K562 (cell line): Measurements from ENCODE around the gene TENM4. TPM values are rescaled to one million over a fixed set of nuclear protein-coding genes. Genes with fewer than 3 reads are reported as not detected.

Source experiments
- ATAC-seq: fragments of 200-7000 bp; cut with Tn5 transposase; 3 replicates; pipeline ENCODE4 v1.9.1; 2020; ENCODE audit warnings: moderate library complexity
- BruUV-seq: library from RNA; stranded (reverse); fragments of 400-500 nt; replicated peaks from 2 replicates; lab custom pipeline; 2021; lab: Mats Ljungman, UMichigan
- CTCF ChIA-PET: fragments of 300-600 bp; formaldehyde crosslinking; extraction: SDS; loops from one replicate; lab custom pipeline; 2021; ENCODE audit warnings: low intra/inter-chr PET ratio; lab: Yijun Ruan, JAX
- POLR2A ChIA-PET: fragments of 300-600, 350-650 bp; sonication (Branson Sonifier 250); formaldehyde crosslinking; extraction: SDS; loops from one replicate; lab custom pipeline; 2021; ENCODE audit warnings: antibody characterized with exemption, inconsistent platforms; lab: Yijun Ruan, JAX
- DNase-seq, 4 experiments: peaks; one replicate each; pipeline versions ENCODE4 v3.0.0 to v3.0.0-alpha.2; 2011 to 2018; ENCODE audit warnings: low spot score in 3 of 4, mixed read lengths in 3 of 4; ENCODE audit errors: extremely low read depth in 1 of 4
- FAIRE-seq: peaks from 2 replicates; lab custom pipeline; 2011; peaks lifted over from hg19 to GRCh38; lab: Jason Lieb, UNC
- H2AFZ ChIP-seq: 2 replicates; pipeline ENCODE4 v1.6.0; 2011; ENCODE audit warnings: low read depth, low read length, control low read depth, inconsistent platforms
- H3K27ac ChIP-seq: fragments of 200-600 bp; 3 replicates; pipeline ENCODE4 v1.8.0; 2011; ENCODE audit warnings: low read depth, mild to moderate bottlenecking, control low read depth, inconsistent platforms, low read length, moderate library complexity, mixed read lengths; ENCODE audit errors: extremely low read depth
- H3K27me3 ChIP-seq, 2 experiments: fragments of 300-600 bp in 1 of 2; 2 replicates in 1 of 2; 3 replicates in 1 of 2; pipeline versions ENCODE4 v1.6.0 to v1.8.0; 2011; ENCODE audit warnings: inconsistent platforms in 2 of 2, low read length in 2 of 2, mild to moderate bottlenecking in 1 of 2, mixed read lengths in 1 of 2, moderate library complexity in 1 of 2; ENCODE audit not compliant: control insufficient read depth in 2 of 2, insufficient read depth in 2 of 2
- H3K36me3 ChIP-seq: fragments of 300-600 bp; 3 replicates; pipeline ENCODE4 v1.8.0; 2011; ENCODE audit warnings: mild to moderate bottlenecking, low read length, inconsistent platforms; ENCODE audit not compliant: control insufficient read depth, insufficient read depth
- H3K4me1 ChIP-seq, 2 experiments: fragments of 200-600 bp in 1 of 2; replicated peaks in 1 of 2; 2 replicates in 1 of 2; 3 replicates in 1 of 2; pipeline versions ENCODE4 v1.5.1 to v1.8.0; 2011; ENCODE audit warnings: inconsistent platforms in 2 of 2, low read length in 2 of 2, mild to moderate bottlenecking in 1 of 2, mixed read lengths in 1 of 2, moderate library complexity in 1 of 2; ENCODE audit not compliant: control insufficient read depth in 2 of 2, insufficient read depth in 2 of 2
- H3K4me2 ChIP-seq: 2 replicates; pipeline ENCODE4 v1.6.1; 2011; ENCODE audit warnings: low read length, control low read depth, inconsistent platforms, mixed read lengths; ENCODE audit not compliant: insufficient read depth
- H3K4me3 ChIP-seq: fragments of 200-600 bp; sonication (generic), shearing (Covaris generic); 2 replicates; pipeline ENCODE4 v1.5.1; 2016; ENCODE audit warnings: control low read depth, inconsistent platforms
- H3K79me2 ChIP-seq: fragments of 200-600 bp; 3 replicates; pipeline ENCODE4 v1.8.0; 2011; ENCODE audit warnings: low read length, inconsistent platforms; ENCODE audit not compliant: control insufficient read depth, insufficient read depth
- H3K9ac ChIP-seq, 2 experiments: 2 replicates each; pipeline versions ENCODE4 v1.6.0 to v1.6.1; 2011; ENCODE audit warnings: low read depth in 2 of 2, low read length in 2 of 2, control low read depth in 1 of 2, inconsistent platforms in 1 of 2, mild to moderate bottlenecking in 1 of 2, mixed read lengths in 1 of 2; ENCODE audit not compliant: insufficient read depth in 1 of 2
- H3K9me1 ChIP-seq: one replicate; pipeline ENCODE4 v1.6.0; 2011; ENCODE audit warnings: inconsistent platforms, mild to moderate bottlenecking, low read length, moderate library complexity; ENCODE audit not compliant: control insufficient read depth, insufficient read depth
- H3K9me3 ChIP-seq: replicated peaks from 2 replicates; pipeline ENCODE4 v1.5.1; 2011; ENCODE audit warnings: low read depth, low read length, inconsistent platforms; ENCODE audit not compliant: control insufficient read depth, insufficient read depth
- H4K20me1 ChIP-seq: replicated peaks from 2 replicates; pipeline ENCODE4 v1.6.1; 2011; ENCODE audit warnings: low read length, inconsistent platforms, mixed read lengths; ENCODE audit not compliant: control insufficient read depth, insufficient read depth
- BRF2 ChIP-seq: IDR thresholded peaks from 3 replicates; pipeline ENCODE4 v1.6.1; 2011; ENCODE audit warnings: borderline replicate concordance, mild to moderate bottlenecking; ENCODE audit not compliant: insufficient read length, insufficient read depth
- CBX8 ChIP-seq: fragments of 200-600 bp; sonication (generic); IDR thresholded peaks from 2 replicates; pipeline ENCODE4 v1.6.1; 2012; ENCODE audit warnings: borderline replicate concordance, mixed run types, low read depth, mild to moderate bottlenecking, moderate library complexity, mixed read lengths, low read length, control low read depth, inconsistent platforms; ENCODE audit not compliant: poor library complexity, severe bottlenecking; ENCODE audit errors: extremely low read depth
- CEBPG ChIP-seq, 3 experiments: fragments of 200-800 bp in 1 of 3; sonication (Bioruptor generic) in 1 of 3; sonication (generic) in 1 of 3; formaldehyde crosslinking in 1 of 3; IDR thresholded peaks in 2 of 3; conservative IDR thresholded peaks in 1 of 3; 2 replicates each; pipeline versions ENCODE4 v1.6.1 to v1.8.0; 2016 to 2022; ENCODE audit warnings: missing compliant biosample characterization in 2 of 3, missing genetic modification characterization in 2 of 3, mild to moderate bottlenecking in 1 of 3, missing genetic modification reagents in 1 of 3
- CHD2 ChIP-seq: IDR thresholded peaks from 2 replicates; pipeline ENCODE4 v1.6.1; 2011; ENCODE audit warnings: low read depth, low read length
- HBP1 ChIP-seq: fragments of 450-650 bp; formaldehyde crosslinking; IDR thresholded peaks from 2 replicates; pipeline ENCODE4 v1.4.0; 2022; ENCODE audit warnings: missing genetic modification characterization
- KLF10 ChIP-seq: fragments of 250-450 bp; sonication (Bioruptor Pico); IDR thresholded peaks from 2 replicates; pipeline ENCODE4 v1.6.1; 2021; ENCODE audit warnings: matching md5 sums
- MYBL2 ChIP-seq, 2 experiments: fragments of 450-650 bp in 1 of 2; sonication (generic) in 1 of 2; formaldehyde crosslinking in 1 of 2; IDR thresholded peaks; 2 replicates each; pipeline versions ENCODE4 v1.6.1 to v1.8.1; 2017 to 2022; ENCODE audit warnings: borderline replicate concordance in 1 of 2, inconsistent platforms in 1 of 2, low read depth in 1 of 2, mild to moderate bottlenecking in 1 of 2, missing genetic modification reagents in 1 of 2, moderate library complexity in 1 of 2
- SIX5 ChIP-seq, 2 experiments: IDR thresholded peaks; 2 replicates each; pipeline ENCODE4 v1.6.1; 2011; ENCODE audit warnings: low read length in 2 of 2, borderline replicate concordance in 1 of 2, low read depth in 1 of 2, mild to moderate bottlenecking in 1 of 2, moderate library complexity in 1 of 2; ENCODE audit not compliant: insufficient read depth in 1 of 2
- TAL1 ChIP-seq: fragments of 450-650 bp; IDR thresholded peaks from 2 replicates; pipeline ENCODE4 v1.6.1; 2016; ENCODE audit warnings: mild to moderate bottlenecking
- TRIM24 ChIP-seq, 2 experiments: fragments of 450-650 bp; IDR thresholded peaks; 2 replicates each; pipeline ENCODE4 v1.6.1; 2016
- ZNF121 ChIP-seq: sonication (generic); formaldehyde crosslinking; conservative IDR thresholded peaks from 2 replicates; pipeline ENCODE4 v1.8.0; 2022; ENCODE audit warnings: missing genetic modification reagents
- ZNF133 ChIP-seq: fragments of 250-450 bp; sonication (Bioruptor Pico); IDR thresholded peaks from 2 replicates; pipeline ENCODE4 v1.4.0; 2020; ENCODE audit warnings: mild to moderate bottlenecking
- ZNF277 ChIP-seq: fragments of 250-450 bp; sonication (Bioruptor Pico); IDR thresholded peaks from 2 replicates; pipeline ENCODE4 v1.8.0; 2022; ENCODE audit warnings: inconsistent platforms, mild to moderate bottlenecking, moderate library complexity, borderline replicate concordance
- ZNF436 ChIP-seq: fragments of 250-450, 450-650 bp; sonication (Bioruptor Pico); formaldehyde crosslinking; IDR thresholded peaks from 2 replicates; pipeline ENCODE4 v1.7.0; 2020; ENCODE audit warnings: mild to moderate bottlenecking
- ZNF717 ChIP-seq: fragments of 250-450 bp; sonication (Bioruptor Pico); IDR thresholded peaks from 2 replicates; pipeline ENCODE4 v1.5.0; 2021
- WGBS: fragments of 100-300 bp; shearing (Covaris generic); methylation state at CpG from one replicate; pipeline ENCODE4 v1.1.6; 2016; ENCODE audit warnings: low coverage, mixed read lengths; ENCODE audit not compliant: insufficient coverage; ENCODE audit errors: missing lambda C conversion rate; 5-methylcytosine and 5-hydroxymethylcytosine counted together
- in situ Hi-C: fragments of 300-500 bp; cut with MboI; formaldehyde crosslinking; loops from 4 replicates; pipeline ENCODE4 v1.15.0; 2018; ENCODE audit warnings: inconsistent platforms, mixed read lengths
- intact Hi-C: fragments of 100-400 bp; cut with micrococcal nuclease; formaldehyde crosslinking; loops from 2 replicates; pipeline ENCODE4 v1.14.2; 2022
- polyA plus RNA-seq, 8 experiments: library from polyadenylated mRNA; depleted of rRNA in 4 of 8; stranded (reverse) in 5 of 8; unstranded in 3 of 8; fragments of >200 nt; fragmentation: Nextera tagmentation in 2 of 8; fragmentation: Illumina TruSeq in 1 of 8; extraction: Ambion mirVana in 2 of 8; extraction: Trizol in 1 of 8; gene quantifications; 2 replicates each; pipeline versions ENCODE4 v1.2.1 to v1.2.3, GENCODE V29; 2011 to 2014; ENCODE audit warnings: inconsistent platforms in 1 of 8, missing spikeins in 1 of 8
- total RNA-seq, 7 experiments: library from RNA; depleted of rRNA in 6 of 7; stranded (reverse); fragments of >200 nt in 6 of 7; fragmentation: Illumina TruSeq in 2 of 7; extraction: Trizol in 2 of 7; gene quantifications; 2 replicates each; pipeline versions ENCODE4 v1.2.1 to v1.2.3, GENCODE V29; 2011 to 2021; ENCODE audit warnings: low replicate concordance in 1 of 7

The TENM4 gene
- total and polyA plus RNA-seq, 9 of the 15 experiments (the other 6 are each of a cell fraction or from before 2014, with no cell fraction given) = 0.16 TPM; not detected in 8

GRCh38 chr11:78840623-78841022 is 600.2 kb downstream of the TENM4 start (continued):
- TF ChIP-seq BRF2 = no peak
- TF ChIP-seq, all 486 proteins: peak for 0

- H3K27me3 ChIP-seq = no peaks in the 10 kb centered on the region; a peak in 1 of 5 replicates
- no peak overlapping the region for H2AFZ ChIP-seq
- H3K36me3 ChIP-seq = no peaks in the 10 kb centered on the region
- BruUV-seq = no TSS peak
- in situ Hi-C loops (no loop called here), intact Hi-C loops (no loop called here)
- no peak overlapping the region for H3K9ac ChIP-seq
- H3K27ac ChIP-seq = no peak overlapping the region
- H3K4me1 ChIP-seq = no peaks in the 10 kb centered on the region
- no peaks in the 10 kb centered on the region for H3K9me1 ChIP-seq
- no peaks in the 10 kb centered on the region; the same call in 1 of the 2 replicates for H4K20me1 ChIP-seq
- FAIRE-seq = no peak
- H3K4me3 ChIP-seq = no peak overlapping the region
- H3K79me2 ChIP-seq = no peaks in the 10 kb centered on the region
- ChIA-PET CTCF (no interaction called here), POLR2A (interaction anchor here (0.8 to 0.9 kb wide), 2 partner anchors 11 to 260 kb away, joined by 3 read pairs; no protein-coding TSS in a partner anchor)
- no peak for DNase-seq
- no peaks in the 10 kb centered on the region for H3K9me3 ChIP-seq
- no peak overlapping the region for H3K4me2 ChIP-seq
- ATAC-seq = no peak
- WGBS = 0% methylated on average over 3 of the region's 3 CpGs
- TF ChIP-seq MYBL2 (IDR thresholded peaks at IDR 0.05; ENCODE audit: low read depth) (no peak), MYBL2 (CRISPR knock-in tag; IDR thresholded peaks at IDR 0.05; ENCODE audit: borderline replicate concordance) (no peak), KLF10 (CRISPR knock-in tag) (no peak), ZNF717 (CRISPR knock-in tag) (no peak), ZNF121 (CRISPR knock-in tag) (no peak), ZNF436 (CRISPR knock-in tag) (no peak), TAL1 (no peak), HBP1 (no peak), ZNF277 (no peak), SIX5 (IDR thresholded peaks at IDR 0.05; ENCODE audit: borderline replicate concordance in 1 of 2, insufficient read depth in 1 of 2, low read depth in 1 of 2, low read length in 2 of 2) (no peak), CEBPG (CRISPR knock-in tag; IDR thresholded peaks at IDR 0.05) (no peak), CEBPG (tag; conservative IDR thresholded peaks at IDR 0.05 in 1 of 2, IDR thresholded peaks at IDR 0.05 in 1 of 2) (no peak), ZNF133 (CRISPR knock-in tag) (no peak), CHD2 (no peak), CBX8 (no peak), TRIM24 (IDR thresholded peaks at IDR 0.05) (no peak)
Observed at GRCh38 chr11:78840200-78840599, 600.6 kb downstream of the TENM4 start.
